IPS-18a (cell line): ENCODE results near the gene SLC22A15.
"Not testable (repeated sequence)": the region's sequence is repeated elsewhere in the genome, so short reads cannot be mapped to it uniquely, and the experiment has no call there.

Experiments used
- H3K27ac ChIP-seq: one replicate; pipeline ENCODE4 v1.5.1; 2013; ENCODE audit warnings: low read length
- H3K27me3 ChIP-seq: one replicate; pipeline ENCODE4 v1.6.1; 2013; ENCODE audit warnings: mild to moderate bottlenecking, low read length; ENCODE audit not compliant: control insufficient read depth, insufficient read depth
- H3K36me3 ChIP-seq: one replicate; pipeline ENCODE4 v1.6.1; 2013; ENCODE audit warnings: low read depth, low read length; ENCODE audit not compliant: control insufficient read depth
- H3K4me1 ChIP-seq: one replicate; pipeline ENCODE4 v1.6.1; 2013; ENCODE audit warnings: low read depth, low read length; ENCODE audit not compliant: control insufficient read depth
- H3K4me3 ChIP-seq: one replicate; pipeline ENCODE4 v1.5.1; 2013; ENCODE audit warnings: low read length
- H3K9ac ChIP-seq: one replicate; pipeline ENCODE4 v1.6.1; 2013; ENCODE audit warnings: mild to moderate bottlenecking, low read length, moderate library complexity
- H3K9me3 ChIP-seq: one replicate; pipeline ENCODE4 v1.6.1; 2013; ENCODE audit warnings: low read depth, low read length; ENCODE audit not compliant: control insufficient read depth

The SLC22A15 gene

GRCh38 chr1:115958866-115959265 lies 17.4 kb upstream of the SLC22A15 start:
- Histone ChIP-seq H3K27me3 (no peaks in the 10 kb centered on the region), H3K36me3 (no peaks in the 10 kb centered on the region), H3K4me1 (peaks cover 21% of the 10 kb centered on the region), H3K9me3 (no peaks in the 10 kb centered on the region), H3K9ac (no peak overlapping the region), H3K4me3 (no peak overlapping the region), H3K27ac (no peak overlapping the region)

DNA sequence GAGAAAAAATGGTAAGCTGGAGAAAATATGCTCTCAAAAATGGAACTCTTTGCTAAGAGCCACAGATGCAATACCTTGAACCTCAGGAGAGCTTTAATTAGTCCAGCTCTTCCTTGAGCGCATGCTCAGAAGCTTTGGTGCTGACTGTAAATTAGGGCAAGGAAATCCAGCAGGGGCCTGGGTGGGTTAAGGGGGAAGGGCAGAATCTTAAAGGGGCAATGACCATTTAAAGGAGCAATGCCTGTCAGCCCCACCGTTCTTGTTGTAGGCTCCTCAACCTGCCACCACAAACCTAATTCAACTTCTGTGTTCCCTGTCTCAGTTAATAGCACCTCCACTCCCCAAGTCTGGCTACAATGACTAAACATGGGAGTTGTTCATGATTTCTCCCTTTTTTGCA lies 6.8 kb upstream of the SLC22A15 start:
- H3K9ac ChIP-seq: no peak overlapping the region
- H3K4me3 ChIP-seq: peak overlapping the region; percentile 14
- no peaks in the 10 kb centered on the region for H3K27me3 ChIP-seq
- H3K4me1 ChIP-seq: peaks cover 16% of the 10 kb centered on the region
- no peaks in the 10 kb centered on the region for H3K9me3 ChIP-seq
- H3K27ac ChIP-seq: no peak overlapping the region
- no peaks in the 10 kb centered on the region for H3K36me3 ChIP-seq

DNA sequence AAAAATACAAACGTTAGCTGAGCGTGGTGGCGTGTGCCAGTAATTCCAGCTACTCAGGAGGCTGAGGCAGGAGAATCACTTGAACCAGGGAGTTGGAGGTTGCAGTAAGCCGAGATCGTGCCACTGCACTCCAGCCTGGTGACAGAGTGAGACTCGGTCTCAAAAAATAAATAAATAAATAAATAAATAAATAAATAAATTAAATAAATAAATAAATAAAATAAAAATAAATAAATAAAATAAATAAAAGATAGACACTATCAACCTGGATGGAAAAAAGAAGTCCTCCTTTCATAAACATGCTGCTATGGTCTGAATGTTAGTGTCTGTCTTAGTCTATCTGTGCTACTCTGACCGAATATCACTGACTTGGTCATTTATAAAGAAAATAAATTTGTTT lies 4.5 kb upstream of the SLC22A15 start:
- not testable (repeated sequence) for H3K9ac ChIP-seq, H3K9me3 ChIP-seq, H3K27ac ChIP-seq, H3K27me3 ChIP-seq, H3K36me3 ChIP-seq, H3K4me3 ChIP-seq
- H3K4me1 ChIP-seq: peaks cover 16% of the 10 kb centered on the region

GRCh38 chr1:115973154-115973553 lies 3.2 kb upstream of the SLC22A15 start:
- Histone ChIP-seq H3K27me3 (peaks cover 7% of the 10 kb centered on the region), H3K9me3 (no peaks in the 10 kb centered on the region), H3K4me3 (no peak overlapping the region), H3K9ac (no peak overlapping the region), H3K36me3 (no peaks in the 10 kb centered on the region), H3K27ac (no peak overlapping the region), H3K4me1 (peaks cover 25% of the 10 kb centered on the region)

DNA sequence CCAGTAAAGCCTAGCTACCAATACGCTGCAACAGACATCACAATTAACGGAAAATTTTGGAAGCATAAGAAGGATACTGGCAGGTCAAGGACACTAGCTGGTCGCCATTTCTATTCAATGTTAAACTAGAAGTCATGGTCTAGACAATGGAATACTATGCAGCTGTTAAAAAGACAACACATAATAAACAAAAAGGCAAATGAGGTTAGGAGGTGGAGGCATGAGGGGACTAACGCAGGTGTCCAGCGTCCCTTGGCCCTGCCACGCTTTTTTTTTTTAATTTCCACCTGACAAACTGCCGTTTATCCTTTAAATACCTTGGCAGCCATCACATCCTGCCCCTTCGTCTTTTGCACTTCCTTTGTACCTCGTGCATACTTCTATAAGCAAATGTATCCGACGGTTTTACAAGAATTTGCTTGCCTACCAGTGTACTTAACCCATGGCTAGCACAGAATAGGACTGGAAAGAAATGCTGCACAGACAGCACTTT lies 698 bp upstream of the SLC22A15 start:
- Histone ChIP-seq H3K4me1 (peaks cover 9% of the 10 kb centered on the region), H3K36me3 (no peaks in the 10 kb centered on the region), H3K9me3 (no peaks in the 10 kb centered on the region), H3K9ac (peak overlapping the region; percentile 67), H3K4me3 (peak overlapping the region; percentile 86), H3K27ac (peak overlapping the region; percentile 22), H3K27me3 (peaks cover 7% of the 10 kb centered on the region)

- H3K4me3 ChIP-seq: peak overlapping the region; percentile 71
- peak overlapping the region; percentile 39 for H3K9ac ChIP-seq
- H3K27me3 ChIP-seq: peaks cover 7% of the 10 kb centered on the region
- no peaks in the 10 kb centered on the region for H3K36me3 ChIP-seq
- H3K4me1 ChIP-seq: peaks cover 9% of the 10 kb centered on the region
- no peaks in the 10 kb centered on the region for H3K9me3 ChIP-seq
- no peak overlapping the region for H3K27ac ChIP-seq
Observed at GRCh38 chr1:115976921-115977498, 697 bp downstream of the SLC22A15 start.

DNA sequence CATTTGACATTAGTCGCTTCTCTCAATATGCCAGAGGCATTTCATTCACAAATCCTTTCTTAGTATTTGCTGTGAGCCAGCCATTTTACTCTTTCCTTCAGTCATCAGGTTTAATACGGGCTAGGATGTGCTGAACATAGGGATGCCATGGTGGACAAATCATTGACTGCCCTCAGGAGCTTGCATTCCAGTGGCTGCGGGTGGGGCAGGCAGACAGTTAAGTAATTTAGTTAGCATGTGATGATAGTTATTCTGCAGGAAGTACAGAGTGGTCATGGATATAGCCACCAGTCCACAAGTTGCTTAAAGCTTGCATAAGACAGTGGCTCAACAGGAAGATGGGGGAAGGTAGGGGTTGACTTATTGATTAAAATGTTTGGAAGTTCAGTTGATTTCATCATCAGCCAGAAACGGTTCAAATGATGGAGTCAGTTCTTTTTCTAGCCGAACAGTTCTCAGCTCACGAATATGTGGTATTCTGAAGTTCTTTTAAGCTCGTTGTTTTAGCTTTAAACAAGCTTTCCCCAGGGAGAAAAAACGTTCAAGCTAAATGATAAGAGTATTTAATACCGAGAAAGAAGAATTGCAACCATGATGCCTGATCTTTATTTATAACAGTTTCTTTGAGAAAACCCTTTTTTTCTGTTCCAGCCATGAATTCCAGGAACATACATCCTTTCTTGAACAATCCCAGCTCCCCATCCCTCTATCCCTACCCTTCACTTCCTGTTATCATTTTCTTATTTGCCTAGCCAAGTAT lies 1.4 kb downstream of the SLC22A15 start:
- no peak overlapping the region for H3K27ac ChIP-seq
- H3K27me3 ChIP-seq: peaks cover 7% of the 10 kb centered on the region
- H3K4me1 ChIP-seq: peaks cover 9% of the 10 kb centered on the region
- no peaks in the 10 kb centered on the region for H3K36me3 ChIP-seq
- no peak overlapping the region for H3K9ac ChIP-seq
- H3K9me3 ChIP-seq: no peaks in the 10 kb centered on the region
- peak overlapping the region; percentile 71 for H3K4me3 ChIP-seq

GRCh38 chr1:115978292-115978941 lies 2.1 kb downstream of the SLC22A15 start:
- Histone ChIP-seq H3K27ac (no peak overlapping the region), H3K4me3 (no peak overlapping the region)

DNA sequence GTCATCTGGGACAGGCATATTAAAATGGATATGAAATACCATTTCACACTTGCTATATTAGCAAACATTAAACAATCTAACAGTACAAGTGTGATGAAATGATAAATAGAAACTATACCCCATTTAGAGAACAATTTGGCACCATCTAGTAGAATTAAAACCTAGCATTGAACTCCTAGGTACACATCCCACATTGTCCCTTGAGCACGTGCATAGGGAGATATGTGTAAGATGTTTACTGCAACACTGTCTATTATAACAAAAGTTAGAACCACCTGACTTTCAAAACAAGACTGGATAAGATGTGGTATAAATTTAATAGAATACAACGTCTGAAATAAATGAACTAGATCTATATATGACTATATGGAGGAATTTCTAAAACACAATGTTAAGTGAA lies 3.8 kb downstream of the SLC22A15 start:
- Histone ChIP-seq H3K27ac (no peak overlapping the region), H3K4me3 (no peak overlapping the region), H3K9ac (no peak overlapping the region), H3K27me3 (peaks cover 7% of the 10 kb centered on the region), H3K36me3 (no peaks in the 10 kb centered on the region), H3K9me3 (no peaks in the 10 kb centered on the region), H3K4me1 (peaks cover 9% of the 10 kb centered on the region)

More at GRCh38 chr1:115978292-115978941, 2.1 kb downstream of the SLC22A15 start:
- peaks cover 9% of the 10 kb centered on the region for H3K4me1 ChIP-seq
- no peak overlapping the region for H3K9ac ChIP-seq
- H3K27me3 ChIP-seq: peaks cover 7% of the 10 kb centered on the region
- H3K9me3 ChIP-seq: no peaks in the 10 kb centered on the region
- no peaks in the 10 kb centered on the region for H3K36me3 ChIP-seq

- Histone ChIP-seq H3K4me3 (no peak overlapping the region), H3K36me3 (no peaks in the 10 kb centered on the region), H3K27me3 (peaks cover 7% of the 10 kb centered on the region), H3K9me3 (no peaks in the 10 kb centered on the region), H3K4me1 (peaks cover 9% of the 10 kb centered on the region), H3K9ac (no peak overlapping the region), H3K27ac (no peak overlapping the region)
Observed at GRCh38 chr1:115980998-115981993, 5.0 kb downstream of the SLC22A15 start.

- H3K27ac ChIP-seq: no peak overlapping the region
- peaks cover 2% of the 10 kb centered on the region for H3K4me1 ChIP-seq
- no peaks in the 10 kb centered on the region for H3K9me3 ChIP-seq
- no peak overlapping the region for H3K4me3 ChIP-seq
- H3K36me3 ChIP-seq: no peaks in the 10 kb centered on the region
- peaks cover 2% of the 10 kb centered on the region for H3K27me3 ChIP-seq
- no peak overlapping the region for H3K9ac ChIP-seq
Observed at GRCh38 chr1:115982400-115982799, 6.1 kb downstream of the SLC22A15 start.
